GM10847 (cell line): ENCODE data around the gene CLN6.

Source experiments
- POLR2A ChIP-seq: IDR thresholded peaks from 2 replicates; pipeline ENCODE4 v1.6.1; 2011; ENCODE audit not compliant: insufficient read length; ENCODE audit errors: extremely low read depth

Gene CLN6

GRCh38 chr15:68230157-68231100 lies 901 bp upstream of the CLN6 start:
- no peak for TF ChIP-seq POLR2A

- TF ChIP-seq POLR2A: no peak
Observed at GRCh38 chr15:68228971-68229385, 550 bp downstream of the CLN6 start.

DNA sequence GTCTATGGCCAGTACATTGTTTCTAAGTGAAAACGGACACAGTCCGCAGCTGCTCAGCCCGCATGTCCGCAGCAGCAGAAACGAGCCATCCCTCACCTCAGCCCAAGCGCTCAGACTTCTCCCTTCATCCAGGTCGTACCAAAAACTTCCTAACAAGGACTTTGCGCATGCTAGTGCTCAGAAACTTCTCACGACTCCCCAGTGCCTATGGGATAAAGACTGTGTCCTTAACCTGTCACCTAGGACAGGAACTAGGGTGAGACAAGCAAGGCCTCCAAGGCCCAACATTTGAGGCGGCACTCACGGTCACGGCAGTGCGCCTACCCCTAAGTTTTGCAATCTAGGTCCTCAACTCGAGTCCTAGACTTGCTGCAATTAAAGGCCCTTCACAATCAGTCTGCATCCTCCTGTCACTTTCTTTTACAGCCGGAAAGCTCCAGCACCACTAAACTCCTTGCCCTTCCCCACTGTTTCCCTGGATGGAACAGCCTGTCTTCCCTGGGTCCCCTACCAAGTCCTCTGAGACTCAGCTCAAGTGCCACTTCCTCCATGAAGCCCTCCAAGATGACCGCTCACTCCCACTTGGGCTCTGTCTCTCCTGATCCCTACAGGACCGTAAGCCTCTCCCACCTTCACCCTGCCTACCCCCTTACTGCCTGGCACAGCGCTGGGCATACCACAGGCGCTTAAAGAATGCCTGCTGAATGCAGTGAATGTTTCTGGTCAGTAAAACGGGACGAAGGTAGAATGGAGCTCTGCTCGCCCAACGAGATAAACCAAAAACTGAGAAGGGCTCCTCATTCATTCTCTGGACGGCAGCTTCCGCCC lies 1.2 kb downstream of the CLN6 start:
- no peak for TF ChIP-seq POLR2A

GRCh38 chr15:68227643-68228142 lies 1.8 kb downstream of the CLN6 start:
- no peak for TF ChIP-seq POLR2A

DNA sequence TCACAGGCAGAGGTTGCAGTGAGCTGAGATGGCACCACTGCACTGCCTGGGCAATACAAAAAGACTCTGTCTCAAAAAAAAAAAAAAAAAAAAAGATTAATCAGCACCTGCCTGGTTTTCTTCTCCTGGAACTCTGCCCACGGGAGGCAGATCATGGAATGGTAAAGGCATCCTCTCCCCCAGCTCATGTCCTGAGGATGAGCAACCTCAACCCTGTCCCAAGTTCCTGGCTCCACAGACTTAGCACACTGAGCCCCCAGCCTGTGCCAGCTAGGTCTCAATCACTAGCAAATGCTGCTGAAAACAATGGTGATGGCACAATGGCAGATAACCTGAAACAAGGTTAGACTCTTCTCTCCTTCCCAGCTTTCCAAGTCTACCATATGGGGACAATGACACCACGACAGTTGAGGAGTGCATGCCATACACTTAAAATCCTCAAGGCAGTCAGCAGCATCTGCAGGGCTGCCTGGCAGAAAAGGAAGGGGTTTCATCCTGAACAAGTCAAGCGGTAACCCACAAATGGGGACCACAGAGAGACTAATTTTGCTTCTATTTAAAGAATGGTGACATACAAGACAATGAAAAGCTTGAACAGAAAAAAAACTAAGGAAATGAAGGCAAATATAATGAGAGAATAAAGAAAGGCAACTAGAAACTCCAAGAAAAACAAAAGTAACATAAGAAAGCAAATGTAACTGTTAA lies 4.8 kb downstream of the CLN6 start:
- no peak for TF ChIP-seq POLR2A

DNA sequence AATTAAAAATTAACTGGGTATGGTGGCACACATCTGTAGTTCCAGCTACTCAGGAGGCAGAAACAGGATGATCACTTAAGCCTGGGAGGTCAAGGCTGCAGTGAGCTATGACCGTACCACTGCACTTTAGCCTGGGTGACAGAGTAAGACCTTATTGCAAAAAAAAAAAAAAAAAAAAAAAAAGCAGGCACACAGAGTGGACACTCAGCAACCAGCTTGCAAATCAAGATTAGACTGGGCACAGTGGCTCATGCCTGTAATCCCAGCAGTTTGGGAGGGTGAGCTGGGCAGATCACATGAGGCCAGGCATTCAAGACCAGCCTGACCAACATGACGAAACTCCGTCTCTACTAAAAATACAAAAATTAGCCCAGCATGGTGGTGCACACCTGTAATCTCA lies 5.4 kb downstream of the CLN6 start:
- no peak for TF ChIP-seq POLR2A

GRCh38 chr15:68223171-68223570 lies 6.4 kb downstream of the CLN6 start:
- no peak for TF ChIP-seq POLR2A

GRCh38 chr15:68220967-68221366 lies 8.6 kb downstream of the CLN6 start:
- no peak for TF ChIP-seq POLR2A

- TF ChIP-seq POLR2A: no peak
Observed at GRCh38 chr15:68220489-68220888, 9.0 kb downstream of the CLN6 start.

DNA sequence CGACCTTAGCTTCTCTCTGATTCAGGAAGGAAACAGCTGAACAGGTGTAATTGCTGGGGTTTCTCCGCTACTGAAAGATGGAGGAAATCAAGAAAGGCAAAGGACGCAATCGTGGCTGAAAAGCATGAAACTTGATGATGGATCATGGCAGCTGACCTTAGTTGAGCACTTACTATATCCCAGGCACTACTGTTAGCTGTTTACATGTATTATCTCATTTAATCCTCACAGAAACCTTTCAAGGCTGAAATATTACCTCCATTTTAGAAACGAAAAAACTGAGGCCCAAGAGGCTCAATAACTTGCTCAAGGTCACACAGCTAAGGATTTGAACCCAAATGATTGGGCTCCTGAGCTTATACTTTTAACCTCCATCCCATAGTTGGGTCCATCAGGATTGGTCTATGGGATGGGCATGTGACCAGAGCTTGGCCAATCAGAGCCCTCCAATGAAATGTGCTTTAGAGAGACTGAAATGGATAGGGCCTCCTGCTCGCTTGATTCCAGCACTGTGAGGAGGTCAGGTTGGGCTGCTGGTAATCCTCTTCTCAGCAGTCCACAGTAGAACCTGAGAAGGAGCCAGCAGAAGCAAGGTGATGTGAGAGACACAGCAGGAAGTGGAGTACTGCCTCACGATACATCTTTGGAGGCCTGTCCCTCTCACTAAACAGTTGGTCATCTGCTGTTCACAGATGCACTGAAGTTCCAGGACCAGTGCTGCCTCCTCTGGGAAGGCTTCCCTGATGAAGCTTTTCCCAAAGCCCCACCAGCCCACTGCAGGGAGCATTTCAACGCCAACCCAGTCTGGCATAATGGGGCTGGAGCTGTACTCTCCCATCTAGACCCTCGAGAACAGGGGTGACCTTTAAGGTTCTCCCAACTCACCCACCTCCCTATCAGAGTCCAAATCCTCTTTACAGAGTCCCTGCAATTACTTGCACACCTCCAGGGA lies 10.4 kb downstream of the CLN6 start:
- no peak for TF ChIP-seq POLR2A

DNA sequence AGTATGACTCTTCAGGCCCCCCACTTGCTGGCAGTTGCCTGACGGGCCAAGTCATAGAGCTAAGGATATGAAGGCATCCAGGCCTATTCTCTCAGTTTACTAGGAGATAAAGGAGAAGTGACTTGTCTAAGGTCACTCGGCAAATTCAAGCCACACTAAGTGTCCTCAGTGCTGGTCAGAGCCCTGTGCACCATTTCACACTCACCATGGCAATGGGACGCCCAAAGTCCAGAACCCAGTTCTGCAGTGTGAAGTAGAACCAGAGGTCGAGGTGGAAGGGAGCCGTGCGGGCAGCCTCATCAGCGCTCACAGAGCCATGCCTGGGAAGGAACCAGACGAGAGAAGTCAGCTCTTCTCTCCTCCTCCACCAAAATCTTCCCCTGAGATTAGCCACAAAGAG lies 11.2 kb downstream of the CLN6 start:
- TF ChIP-seq POLR2A: no peak

DNA sequence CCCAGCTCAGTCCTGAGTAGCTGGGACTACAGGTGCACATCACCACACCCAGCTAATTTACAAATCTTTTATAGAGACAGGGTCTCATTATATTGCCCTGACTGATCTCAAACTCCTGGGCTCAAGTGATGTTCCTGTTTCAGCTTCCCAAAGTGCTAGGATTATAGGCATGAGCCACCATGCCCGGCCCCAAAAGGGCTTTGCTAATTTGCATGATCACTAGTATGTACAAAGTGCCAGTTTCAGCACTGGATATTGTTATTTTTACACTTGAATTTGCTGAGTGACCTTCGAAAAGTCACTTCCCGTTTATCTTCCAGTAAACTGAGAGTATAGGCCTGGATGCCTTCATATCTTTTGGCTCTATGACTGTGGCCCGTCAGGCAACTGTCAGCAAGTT lies 12.2 kb downstream of the CLN6 start:
- TF ChIP-seq POLR2A: no peak

DNA sequence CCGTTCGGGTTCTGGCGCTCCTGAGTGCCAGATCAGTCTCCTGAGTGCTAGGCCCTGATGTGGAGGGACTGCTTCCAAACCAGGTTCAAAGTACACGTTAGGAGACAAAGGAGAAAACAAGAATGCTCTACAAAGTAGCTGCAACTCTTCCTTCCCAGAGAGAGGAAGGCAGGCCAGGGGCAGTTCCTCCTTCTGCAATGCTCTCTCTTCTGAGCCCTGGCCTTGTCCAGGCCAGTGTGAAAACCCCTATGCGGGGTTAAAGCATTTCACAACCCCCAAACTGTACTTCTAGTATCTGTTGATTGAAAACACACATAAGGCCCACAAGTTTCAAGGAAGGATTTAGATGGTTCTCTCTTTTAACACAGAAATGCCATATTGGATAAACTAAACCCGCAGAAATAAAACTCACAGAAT lies 14.7 kb downstream of the CLN6 start:
- TF ChIP-seq POLR2A: no peak
